DOHH2 (cell line): ENCODE data around the gene SLC25A41.

Experiments used
- EZH2phosphoT487 ChIP-seq: fragments of 200-600 bp; sonication (generic); IDR thresholded peaks from 2 replicates; pipeline ENCODE4 v1.6.1; 2017; ENCODE audit warnings: borderline replicate concordance, mild to moderate bottlenecking, antibody characterized with exemption, low read length, moderate library complexity, mixed read lengths
- TF ChIP-seq, protein P1 (sequence below): fragments of 200-600 bp; sonication (generic); IDR thresholded peaks from one replicate; pipeline ENCODE4 v1.5.1; 2014; ENCODE audit warnings: antibody characterized with exemption, mild to moderate bottlenecking, low read depth, low read length; ENCODE audit not compliant: poor library complexity, severe bottlenecking

DNA sequence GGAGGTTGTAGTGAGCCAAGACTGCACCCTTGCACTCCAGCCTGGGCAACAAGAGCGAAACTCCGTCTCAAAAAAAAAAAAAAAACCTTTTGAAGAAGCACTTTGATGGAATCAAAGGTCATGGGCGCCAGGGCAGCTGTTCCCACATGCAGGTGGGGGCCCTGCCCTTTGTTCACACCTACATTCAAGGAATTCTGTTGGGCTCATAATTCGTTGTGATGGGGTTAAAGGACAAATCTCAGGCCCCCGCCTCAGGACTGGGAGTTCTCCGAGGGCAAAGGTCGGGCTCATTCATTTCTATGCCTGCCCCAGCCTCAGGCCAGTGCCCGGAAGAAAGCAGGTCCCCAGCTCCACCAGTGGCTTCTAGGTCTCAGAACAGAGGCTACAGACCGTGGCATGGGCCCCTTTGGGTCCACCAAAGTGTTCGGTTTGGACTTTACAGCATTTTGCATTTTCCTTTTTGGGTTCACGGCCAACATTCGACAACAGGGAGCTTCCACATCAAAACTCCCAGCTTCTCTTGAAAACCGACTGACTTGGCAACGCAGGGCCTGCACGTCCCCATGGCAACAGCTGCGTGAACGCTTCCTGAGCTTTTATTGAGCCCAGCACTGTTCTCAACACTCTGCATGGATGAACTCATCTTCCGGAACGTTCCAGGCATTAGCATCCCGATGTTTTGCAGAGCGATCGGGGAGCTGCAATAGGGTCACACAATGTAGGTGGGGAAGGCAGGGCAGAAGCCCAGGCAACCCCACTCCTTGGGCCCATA, 30.5 kb downstream of the SLC25A41 start:
- TF ChIP-seq, protein P1, sequence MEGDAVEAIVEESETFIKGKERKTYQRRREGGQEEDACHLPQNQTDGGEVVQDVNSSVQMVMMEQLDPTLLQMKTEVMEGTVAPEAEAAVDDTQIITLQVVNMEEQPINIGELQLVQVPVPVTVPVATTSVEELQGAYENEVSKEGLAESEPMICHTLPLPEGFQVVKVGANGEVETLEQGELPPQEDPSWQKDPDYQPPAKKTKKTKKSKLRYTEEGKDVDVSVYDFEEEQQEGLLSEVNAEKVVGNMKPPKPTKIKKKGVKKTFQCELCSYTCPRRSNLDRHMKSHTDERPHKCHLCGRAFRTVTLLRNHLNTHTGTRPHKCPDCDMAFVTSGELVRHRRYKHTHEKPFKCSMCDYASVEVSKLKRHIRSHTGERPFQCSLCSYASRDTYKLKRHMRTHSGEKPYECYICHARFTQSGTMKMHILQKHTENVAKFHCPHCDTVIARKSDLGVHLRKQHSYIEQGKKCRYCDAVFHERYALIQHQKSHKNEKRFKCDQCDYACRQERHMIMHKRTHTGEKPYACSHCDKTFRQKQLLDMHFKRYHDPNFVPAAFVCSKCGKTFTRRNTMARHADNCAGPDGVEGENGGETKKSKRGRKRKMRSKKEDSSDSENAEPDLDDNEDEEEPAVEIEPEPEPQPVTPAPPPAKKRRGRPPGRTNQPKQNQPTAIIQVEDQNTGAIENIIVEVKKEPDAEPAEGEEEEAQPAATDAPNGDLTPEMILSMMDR = no peak
- TF ChIP-seq EZH2phosphoT487 = no peak
